SK-N-SH (cell line): ENCODE data around the gene SMAD3. TPM values are rescaled to one million over a fixed set of nuclear protein-coding genes. Genes with fewer than 3 reads are reported as not detected.

Experiments
- CTCF ChIA-PET: fragments of 300-600, 350-600 bp; formaldehyde crosslinking; extraction: SDS; loops from one replicate; lab custom pipeline; 2021; lab: Yijun Ruan, JAX
- POLR2A ChIA-PET: fragments of 350-600 bp; sonication (Branson Sonifier 250); formaldehyde crosslinking; extraction: SDS; loops from one replicate; lab custom pipeline; 2020; ENCODE audit warnings: antibody characterized with exemption, inconsistent platforms; lab: Yijun Ruan, JAX
- DNase-seq: peaks from one replicate; pipeline ENCODE4 v3.0.0; 2012
- H2AFZ ChIP-seq: fragments of 200-600 bp; sonication (generic); 2 replicates; pipeline ENCODE4 v1.8.1; 2016; ENCODE audit warnings: antibody characterized with exemption, mild to moderate bottlenecking, low read depth
- H3F3A ChIP-seq: fragments of 200-600 bp; sonication (generic); replicated peaks from 2 replicates; pipeline ENCODE3; 2016; ENCODE audit warnings: antibody characterized with exemption, mild to moderate bottlenecking; ENCODE audit not compliant: insufficient read depth
- H3K27ac ChIP-seq, 2 experiments: fragments of 200-500 bp in 1 of 2; fragments of 200-600 bp in 1 of 2; sonication (Bioruptor generic) in 1 of 2; sonication (generic), shearing (Covaris generic) in 1 of 2; 2 replicates each; pipeline versions ENCODE4 v1.5.1 to v1.6.1; 2014 to 2016; ENCODE audit warnings: low read depth in 2 of 2, inconsistent platforms in 1 of 2, low read length in 1 of 2, mild to moderate bottlenecking in 1 of 2, mixed read lengths in 1 of 2
- H3K27me3 ChIP-seq: fragments of 200-600 bp; sonication (generic), shearing (Covaris generic); 2 replicates; pipeline ENCODE4 v1.6.1; 2016; ENCODE audit warnings: mixed run types; ENCODE audit not compliant: insufficient read depth
- H3K36me3 ChIP-seq, 2 experiments: fragments of 200-500 bp in 1 of 2; fragments of 200-600 bp in 1 of 2; sonication (Bioruptor generic) in 1 of 2; sonication (generic) in 1 of 2; replicated peaks in 1 of 2; 2 replicates each; pipeline versions ENCODE3 to v1.5.1; 2014 to 2016; ENCODE audit warnings: low read length in 1 of 2, mild to moderate bottlenecking in 1 of 2; ENCODE audit not compliant: insufficient read depth in 2 of 2, control insufficient read depth in 1 of 2
- H3K4me1 ChIP-seq, 2 experiments: fragments of 200-500 bp in 1 of 2; fragments of 200-600 bp in 1 of 2; sonication (Bioruptor generic) in 1 of 2; sonication (generic), shearing (Covaris generic) in 1 of 2; 2 replicates each; pipeline versions ENCODE4 v1.5.1 to v1.6.1; 2014 to 2016; ENCODE audit warnings: low read depth in 1 of 2, low read length in 1 of 2, mixed run types in 1 of 2; ENCODE audit not compliant: insufficient read depth in 2 of 2, control insufficient read depth in 1 of 2
- H3K4me2 ChIP-seq: fragments of 200-600 bp; sonication (generic), shearing (Covaris generic); 2 replicates; pipeline ENCODE4 v1.6.1; 2017; ENCODE audit warnings: mixed run types
- H3K4me3 ChIP-seq, 2 experiments: fragments of 200-500 bp in 1 of 2; fragments of 200-600 bp in 1 of 2; sonication (Bioruptor generic) in 1 of 2; sonication (generic), shearing (Covaris generic) in 1 of 2; 2 replicates each; pipeline versions ENCODE4 v1.5.1 to v1.8.1; 2014 to 2016; ENCODE audit warnings: low read depth in 2 of 2, inconsistent platforms in 1 of 2, low read length in 1 of 2, mild to moderate bottlenecking in 1 of 2, mixed read lengths in 1 of 2, moderate library complexity in 1 of 2
- H3K79me2 ChIP-seq: fragments of 200-600 bp; sonication (generic); 2 replicates; pipeline ENCODE4 v1.8.1; 2017; ENCODE audit warnings: mild to moderate bottlenecking; ENCODE audit not compliant: insufficient read depth
- H3K9ac ChIP-seq: fragments of 200-600 bp; sonication (generic); 2 replicates; pipeline ENCODE4 v1.6.1; 2017; ENCODE audit warnings: mixed run types
- H3K9me2 ChIP-seq: fragments of 200-600 bp; sonication (generic); 2 replicates; pipeline ENCODE4 v1.6.1; 2017; ENCODE audit warnings: mixed run types
- H3K9me3 ChIP-seq: fragments of 200-600 bp; sonication (generic); 2 replicates; pipeline ENCODE4 v1.6.1; 2017; ENCODE audit warnings: mixed run types, mild to moderate bottlenecking, moderate library complexity
- H4K20me1 ChIP-seq: fragments of 200-600 bp; sonication (generic); 2 replicates; pipeline ENCODE4 v1.6.1; 2017; ENCODE audit warnings: mild to moderate bottlenecking, mixed run types; ENCODE audit not compliant: insufficient read depth
- CTCF ChIP-seq: fragments of 200-600 bp; sonication (generic); IDR thresholded peaks from 2 replicates; pipeline ENCODE4 v1.6.1; 2017; ENCODE audit warnings: antibody characterized with exemption, mild to moderate bottlenecking, moderate library complexity
- ELF1 ChIP-seq: IDR thresholded peaks from 2 replicates; pipeline ENCODE4 v1.4.0; 2012
- EP300 ChIP-seq, 2 experiments: IDR thresholded peaks; 2 replicates each; pipeline versions ENCODE4 v1.4.0 to v1.6.1; 2012; ENCODE audit warnings: borderline replicate concordance in 1 of 2, low read depth in 1 of 2, low read length in 1 of 2
- EZH2phosphoT487 ChIP-seq: fragments of 200-600 bp; sonication (generic); IDR thresholded peaks from 2 replicates; pipeline ENCODE4 v1.6.1; 2017; ENCODE audit warnings: low read depth, mixed run types, mild to moderate bottlenecking, antibody characterized with exemption, moderate library complexity, borderline replicate concordance
- FOXJ3 ChIP-seq: sonication (generic); formaldehyde crosslinking; IDR thresholded peaks from 2 replicates; pipeline ENCODE4 v1.5.1; 2020; ENCODE audit warnings: mild to moderate bottlenecking, missing genetic modification reagents
- FOXM1 ChIP-seq: IDR thresholded peaks from 2 replicates; pipeline ENCODE4 v1.4.0; 2012; ENCODE audit warnings: low read depth, mild to moderate bottlenecking
- GATA2 ChIP-seq: sonication (generic); formaldehyde crosslinking; IDR thresholded peaks from 2 replicates; pipeline ENCODE4 v1.5.0; 2020; ENCODE audit warnings: mild to moderate bottlenecking, missing genetic modification reagents
- IRF3 ChIP-seq: fragments of 150-350 bp; IDR thresholded peaks from 2 replicates; pipeline ENCODE4 v1.6.1; 2016; ENCODE audit warnings: mild to moderate bottlenecking, low read depth, low read length
- JUND ChIP-seq: IDR thresholded peaks from 2 replicates; pipeline ENCODE4 v1.4.0; 2012
- NFIC ChIP-seq: IDR thresholded peaks from 2 replicates; pipeline ENCODE4 v1.4.0; 2012; ENCODE audit warnings: borderline replicate concordance
- PBX3 ChIP-seq: IDR thresholded peaks from 2 replicates; pipeline ENCODE4; 2012
- POLR2AphosphoS5 ChIP-seq: IDR thresholded peaks from 2 replicates; pipeline ENCODE4 v1.6.1; 2012; ENCODE audit warnings: low read depth, low read length
- RAD21 ChIP-seq: IDR thresholded peaks from 2 replicates; pipeline ENCODE4 v1.6.1; 2012; ENCODE audit warnings: mild to moderate bottlenecking, low read length
- RCOR1 ChIP-seq: fragments of 150-350 bp; IDR thresholded peaks from 2 replicates; pipeline ENCODE4 v1.6.1; 2017; ENCODE audit warnings: antibody characterized with exemption, low read length
- RXRA ChIP-seq: IDR thresholded peaks from 2 replicates; pipeline ENCODE4 v1.4.0; 2012; ENCODE audit warnings: low read depth, mild to moderate bottlenecking, borderline replicate concordance
- SIN3A ChIP-seq: IDR thresholded peaks from 2 replicates; pipeline ENCODE4 v1.6.1; 2012; ENCODE audit warnings: low read depth, mild to moderate bottlenecking, low read length, moderate library complexity, borderline replicate concordance
- TAF1 ChIP-seq: IDR thresholded peaks from 2 replicates; pipeline ENCODE4 v1.6.1; 2012; ENCODE audit warnings: low read depth, mild to moderate bottlenecking, low read length, moderate library complexity, borderline replicate concordance
- TEAD4 ChIP-seq: IDR thresholded peaks from 2 replicates; pipeline ENCODE4 v1.4.0; 2012; ENCODE audit warnings: mild to moderate bottlenecking, borderline replicate concordance; ENCODE audit not compliant: insufficient read depth
- WGBS: methylation state at CpG from one replicate; pipeline ENCODE4 v1.1.6; 2017; ENCODE audit warnings: low lambda C conversion rate; 5-methylcytosine and 5-hydroxymethylcytosine counted together
- polyA plus RNA-seq, 3 experiments: library from polyadenylated mRNA; depleted of rRNA; stranded (reverse); fragments of >200 nt; gene quantifications; 2 replicates each; pipeline ENCODE4 v1.2.3, GENCODE V29; 2012
- TF ChIP-seq, protein P1 (sequence below): fragments of 150-350 bp; IDR thresholded peaks from 2 replicates; pipeline ENCODE4 v1.6.1; 2017; ENCODE audit warnings: antibody characterized with exemption, low read length, low read depth, borderline replicate concordance
- TF ChIP-seq, protein P2 (sequence below): IDR thresholded peaks from 2 replicates; pipeline ENCODE4 v1.6.1; 2012; ENCODE audit warnings: mild to moderate bottlenecking, low read depth, low read length, moderate library complexity

Gene SMAD3
- polyA plus RNA-seq, 1 of the 3 experiments (the other 2 are of a cell fraction), result 19.5 TPM

- H3K9me2 ChIP-seq, result no peaks in the 10 kb centered on the region
- H3K4me2 ChIP-seq, result no peak overlapping the region
- no peaks in the 10 kb centered on the region for H3K9me3 ChIP-seq
- H3K27me3 ChIP-seq, result no peaks in the 10 kb centered on the region
- H2AFZ ChIP-seq, result no peak overlapping the region
- POLR2A ChIA-PET, result interaction anchor here (0.7 kb wide), 1 partner anchor 648 kb away, joined by 3 read pairs; no protein-coding TSS in a partner anchor
- H3K36me3 ChIP-seq, result no peaks in the 10 kb centered on the region
- H3K79me2 ChIP-seq, result no peaks in the 10 kb centered on the region
- H3K4me3 ChIP-seq, result no peak overlapping the region
- no peak for TF ChIP-seq TEAD4
- TF ChIP-seq NFIC, result no peak
- no peak for TF ChIP-seq FOXJ3 (CRISPR knock-in tag)
- no peak for TF ChIP-seq CTCF
- TF ChIP-seq RAD21, result no peak
- TF ChIP-seq, protein P1, sequence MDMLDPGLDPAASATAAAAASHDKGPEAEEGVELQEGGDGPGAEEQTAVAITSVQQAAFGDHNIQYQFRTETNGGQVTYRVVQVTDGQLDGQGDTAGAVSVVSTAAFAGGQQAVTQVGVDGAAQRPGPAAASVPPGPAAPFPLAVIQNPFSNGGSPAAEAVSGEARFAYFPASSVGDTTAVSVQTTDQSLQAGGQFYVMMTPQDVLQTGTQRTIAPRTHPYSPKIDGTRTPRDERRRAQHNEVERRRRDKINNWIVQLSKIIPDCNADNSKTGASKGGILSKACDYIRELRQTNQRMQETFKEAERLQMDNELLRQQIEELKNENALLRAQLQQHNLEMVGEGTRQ, result no peak
- no peak for TF ChIP-seq JUND
- no peak for TF ChIP-seq EP300 (IDR thresholded peaks at IDR 0.05; ENCODE audit: borderline replicate concordance in 1 of 2, low read depth in 1 of 2, low read length in 1 of 2)
- TF ChIP-seq TAF1, result no peak
- TF ChIP-seq FOXM1, result no peak
- TF ChIP-seq, protein P2, sequence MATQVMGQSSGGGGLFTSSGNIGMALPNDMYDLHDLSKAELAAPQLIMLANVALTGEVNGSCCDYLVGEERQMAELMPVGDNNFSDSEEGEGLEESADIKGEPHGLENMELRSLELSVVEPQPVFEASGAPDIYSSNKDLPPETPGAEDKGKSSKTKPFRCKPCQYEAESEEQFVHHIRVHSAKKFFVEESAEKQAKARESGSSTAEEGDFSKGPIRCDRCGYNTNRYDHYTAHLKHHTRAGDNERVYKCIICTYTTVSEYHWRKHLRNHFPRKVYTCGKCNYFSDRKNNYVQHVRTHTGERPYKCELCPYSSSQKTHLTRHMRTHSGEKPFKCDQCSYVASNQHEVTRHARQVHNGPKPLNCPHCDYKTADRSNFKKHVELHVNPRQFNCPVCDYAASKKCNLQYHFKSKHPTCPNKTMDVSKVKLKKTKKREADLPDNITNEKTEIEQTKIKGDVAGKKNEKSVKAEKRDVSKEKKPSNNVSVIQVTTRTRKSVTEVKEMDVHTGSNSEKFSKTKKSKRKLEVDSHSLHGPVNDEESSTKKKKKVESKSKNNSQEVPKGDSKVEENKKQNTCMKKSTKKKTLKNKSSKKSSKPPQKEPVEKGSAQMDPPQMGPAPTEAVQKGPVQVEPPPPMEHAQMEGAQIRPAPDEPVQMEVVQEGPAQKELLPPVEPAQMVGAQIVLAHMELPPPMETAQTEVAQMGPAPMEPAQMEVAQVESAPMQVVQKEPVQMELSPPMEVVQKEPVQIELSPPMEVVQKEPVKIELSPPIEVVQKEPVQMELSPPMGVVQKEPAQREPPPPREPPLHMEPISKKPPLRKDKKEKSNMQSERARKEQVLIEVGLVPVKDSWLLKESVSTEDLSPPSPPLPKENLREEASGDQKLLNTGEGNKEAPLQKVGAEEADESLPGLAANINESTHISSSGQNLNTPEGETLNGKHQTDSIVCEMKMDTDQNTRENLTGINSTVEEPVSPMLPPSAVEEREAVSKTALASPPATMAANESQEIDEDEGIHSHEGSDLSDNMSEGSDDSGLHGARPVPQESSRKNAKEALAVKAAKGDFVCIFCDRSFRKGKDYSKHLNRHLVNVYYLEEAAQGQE, result no peak
- no peak for TF ChIP-seq SIN3A
- no peak for TF ChIP-seq PBX3
- TF ChIP-seq GATA2 (CRISPR knock-in tag), result no peak
- TF ChIP-seq IRF3, result no peak
- no peak for TF ChIP-seq ELF1
- no peak for TF ChIP-seq RXRA
- TF ChIP-seq RCOR1, result no peak
- no peak for TF ChIP-seq POLR2AphosphoS5
- no peak for TF ChIP-seq EZH2phosphoT487
- TF ChIP-seq, all 33 proteins: peak for 0
- no peak overlapping the region for H3K9ac ChIP-seq
- peaks cover 6 to 24% of the 10 kb centered on the region in 2 experiments for H3K4me1 ChIP-seq
- DNase-seq, result no peak
- peaks cover 24% of the 10 kb centered on the region for H3F3A ChIP-seq
- no peaks in the 10 kb centered on the region for H4K20me1 ChIP-seq
- no peak overlapping the region for H3K27ac ChIP-seq
- CTCF ChIA-PET, result interaction anchor here (1.0 kb wide), 1 partner anchor 274 kb away, joined by 4 read pairs; no protein-coding TSS in a partner anchor
- 98% methylated on average over 5 of the region's 5 CpGs for WGBS
Measured at GRCh38 chr15:67030036-67030762, 35.2 kb upstream of the SMAD3 start.
